ENCODE data around the gene MATN4.

Gene MATN4

GRCh38 chr20:45257161-45257560 is 50.9 kb downstream of the MATN4 start:
- Histone ChIP-seq H3K79me2 (ENCODE audit: insufficient read depth, low read depth) (no peaks in the 10 kb centered on the region), H4K20me1 (ENCODE audit: insufficient read depth) (no peaks in the 10 kb centered on the region), H3K4me3 (IDR thresholded peaks at IDR 0.05; ENCODE audit: insufficient read depth, low read depth, low read length) (no peak overlapping the region), H3K4me2 (no peak overlapping the region), H3K4me1 (ENCODE audit: low read depth, poor library complexity, severe bottlenecking) (peaks cover 40% of the 10 kb centered on the region), H3K36me3 (ENCODE audit: insufficient read depth) (no peaks in the 10 kb centered on the region), H3K9ac (no peak overlapping the region), H2AFZ (ENCODE audit: low read depth) (no peak overlapping the region), H3K27ac (no peak overlapping the region), H3K27me3 (ENCODE audit: insufficient read depth, low read depth) (no peaks in the 10 kb centered on the region)
- no peak for TF ChIP-seq CTCF (conservative IDR thresholded peaks at IDR 0.05; ENCODE audit: low read depth, low read length)

- no peaks in the 10 kb centered on the region for H3K27me3 ChIP-seq (ENCODE audit: insufficient read depth, low read depth)
- H2AFZ ChIP-seq (ENCODE audit: low read depth): peak within 1 kb of the TSS; percentile 8; the same call in 1 of the 2 replicates
- H3K4me1 ChIP-seq (ENCODE audit: low read depth, poor library complexity, severe bottlenecking): peaks cover 40% of the 10 kb centered on the region
- no peak for TF ChIP-seq CTCF (conservative IDR thresholded peaks at IDR 0.05; ENCODE audit: low read depth, low read length)
- H3K4me2 ChIP-seq: peak within 1 kb of the TSS; percentile 77
- H3K9ac ChIP-seq: peak within 1 kb of the TSS; percentile 2; the same call in 1 of the 2 replicates
- H3K27ac ChIP-seq: peak within 1 kb of the TSS; percentile 41; the same call in 1 of the 2 replicates
- no peaks in the 10 kb centered on the region for H4K20me1 ChIP-seq (ENCODE audit: insufficient read depth)
- H3K79me2 ChIP-seq (ENCODE audit: insufficient read depth, low read depth): no peaks in the 10 kb centered on the region
- no peaks in the 10 kb centered on the region for H3K36me3 ChIP-seq (ENCODE audit: insufficient read depth)
- no peak within 1 kb of the TSS for H3K4me3 ChIP-seq (IDR thresholded peaks at IDR 0.05; ENCODE audit: insufficient read depth, low read depth, low read length)
These were observed 53.5 kb downstream of the MATN4 start, which contains the start of gene SLPI for GRCh38 chr20:45254383-45255262. SLPI (minus strand) TSS chr20:45254564; CDS start chr20:45254543, 21 bp downstream.

GRCh38 chr20:45253261-45253660 is 54.8 kb downstream of the MATN4 start:
- no peaks in the 10 kb centered on the region for H3K36me3 ChIP-seq (ENCODE audit: insufficient read depth)
- H2AFZ ChIP-seq (ENCODE audit: low read depth): no peak overlapping the region
- no peaks in the 10 kb centered on the region for H3K27me3 ChIP-seq (ENCODE audit: insufficient read depth, low read depth)
- no peaks in the 10 kb centered on the region for H4K20me1 ChIP-seq (ENCODE audit: insufficient read depth)
- H3K9ac ChIP-seq: no peak overlapping the region
- no peaks in the 10 kb centered on the region for H3K79me2 ChIP-seq (ENCODE audit: insufficient read depth, low read depth)
- H3K4me1 ChIP-seq (ENCODE audit: low read depth, poor library complexity, severe bottlenecking): peaks cover 40% of the 10 kb centered on the region
- no peak for TF ChIP-seq CTCF (conservative IDR thresholded peaks at IDR 0.05; ENCODE audit: low read depth, low read length)
- no peak overlapping the region for H3K27ac ChIP-seq
- peak overlapping the region; percentile 77; the same call in 1 of the 2 replicates for H3K4me2 ChIP-seq
- no peak overlapping the region for H3K4me3 ChIP-seq (IDR thresholded peaks at IDR 0.05; ENCODE audit: insufficient read depth, low read depth, low read length)

- Histone ChIP-seq H3K9ac (no peak overlapping the region), H3K27ac (no peak overlapping the region), H3K27me3 (ENCODE audit: insufficient read depth, low read depth) (no peaks in the 10 kb centered on the region), H3K4me2 (no peak overlapping the region), H3K4me1 (ENCODE audit: low read depth, poor library complexity, severe bottlenecking) (peaks cover 40% of the 10 kb centered on the region), H3K79me2 (ENCODE audit: insufficient read depth, low read depth) (no peaks in the 10 kb centered on the region), H2AFZ (ENCODE audit: low read depth) (no peak overlapping the region), H3K36me3 (ENCODE audit: insufficient read depth) (no peaks in the 10 kb centered on the region), H3K4me3 (IDR thresholded peaks at IDR 0.05; ENCODE audit: insufficient read depth, low read depth, low read length) (no peak overlapping the region), H4K20me1 (ENCODE audit: insufficient read depth) (no peaks in the 10 kb centered on the region)
- TF ChIP-seq CTCF (conservative IDR thresholded peaks at IDR 0.05; ENCODE audit: low read depth, low read length): no peak
These were observed 56.1 kb downstream of the MATN4 start for GRCh38 chr20:45251884-45252560.

All from KMS-11 (cell line).